ENCODE measurements around the gene MACROH2A1.

MACROH2A1 gene

GRCh38 chr5:135377751-135378680, 21.0 kb downstream of the MACROH2A1 start:
- Histone ChIP-seq H3K36me3 (ENCODE audit: control insufficient read depth, insufficient read depth, low read length) (peaks cover 30% of the 10 kb centered on the region), H3K27ac (ENCODE audit: insufficient read depth, low read depth, low read length, poor library complexity, severe bottlenecking) (no peak overlapping the region), H3K4me1 (ENCODE audit: control insufficient read depth, insufficient read depth, low read length) (no peaks in the 10 kb centered on the region), H3K27me3 (ENCODE audit: control insufficient read depth, insufficient read depth, low read length, poor library complexity, severe bottlenecking) (no peaks in the 10 kb centered on the region), H3K9me3 (ENCODE audit: control insufficient read depth, low read length) (no peaks in the 10 kb centered on the region), H3K4me3 (ENCODE audit: insufficient read depth, low read depth, low read length) (no peak overlapping the region)
- WGBS, 2 experiments = 96% methylated on average over 17 of the region's 17 CpGs

- 93 to 94% methylated on average over 13 of the region's 13 CpGs for WGBS, 2 experiments
- Histone ChIP-seq H3K4me3 (ENCODE audit: insufficient read depth, low read depth, low read length) (no peak overlapping the region), H3K4me1 (ENCODE audit: control insufficient read depth, insufficient read depth, low read length) (no peaks in the 10 kb centered on the region), H3K27ac (ENCODE audit: insufficient read depth, low read depth, low read length, poor library complexity, severe bottlenecking) (no peak overlapping the region), H3K27me3 (ENCODE audit: control insufficient read depth, insufficient read depth, low read length, poor library complexity, severe bottlenecking) (no peaks in the 10 kb centered on the region), H3K36me3 (ENCODE audit: control insufficient read depth, insufficient read depth, low read length) (peaks cover 30% of the 10 kb centered on the region), H3K9me3 (ENCODE audit: control insufficient read depth, low read length) (no peaks in the 10 kb centered on the region)
Observed at GRCh38 chr5:135376961-135377624, 21.9 kb downstream of the MACROH2A1 start.

- H3K4me1 ChIP-seq (ENCODE audit: control insufficient read depth, insufficient read depth, low read length) = no peaks in the 10 kb centered on the region
- H3K36me3 ChIP-seq (ENCODE audit: control insufficient read depth, insufficient read depth, low read length) = peaks cover 32% of the 10 kb centered on the region
- H3K9me3 ChIP-seq (ENCODE audit: control insufficient read depth, low read length) = no peaks in the 10 kb centered on the region
- no peaks in the 10 kb centered on the region for H3K27me3 ChIP-seq (ENCODE audit: control insufficient read depth, insufficient read depth, low read length, poor library complexity, severe bottlenecking)
- 91 to 93% methylated on average over 6 of the region's 6 CpGs for WGBS, 2 experiments
- H3K4me3 ChIP-seq (ENCODE audit: insufficient read depth, low read depth, low read length) = no peak overlapping the region
- H3K27ac ChIP-seq (ENCODE audit: insufficient read depth, low read depth, low read length, poor library complexity, severe bottlenecking) = no peak overlapping the region
Observed at GRCh38 chr5:135375040-135375793, 23.8 kb downstream of the MACROH2A1 start.

GRCh38 chr5:135373736-135374515, 25.1 kb downstream of the MACROH2A1 start:
- peaks cover 36% of the 10 kb centered on the region for H3K36me3 ChIP-seq (ENCODE audit: control insufficient read depth, insufficient read depth, low read length)
- WGBS, 2 experiments = 94% methylated on average over 7 of the region's 7 CpGs
- H3K27ac ChIP-seq (ENCODE audit: insufficient read depth, low read depth, low read length, poor library complexity, severe bottlenecking) = no peak overlapping the region
- H3K27me3 ChIP-seq (ENCODE audit: control insufficient read depth, insufficient read depth, low read length, poor library complexity, severe bottlenecking) = no peaks in the 10 kb centered on the region
- H3K4me3 ChIP-seq (ENCODE audit: insufficient read depth, low read depth, low read length) = no peak overlapping the region
- no peaks in the 10 kb centered on the region for H3K9me3 ChIP-seq (ENCODE audit: control insufficient read depth, low read length)
- H3K4me1 ChIP-seq (ENCODE audit: control insufficient read depth, insufficient read depth, low read length) = no peaks in the 10 kb centered on the region

- H3K9me3 ChIP-seq (ENCODE audit: control insufficient read depth, low read length) = no peaks in the 10 kb centered on the region
- peaks cover 32% of the 10 kb centered on the region for H3K36me3 ChIP-seq (ENCODE audit: control insufficient read depth, insufficient read depth, low read length)
- H3K27ac ChIP-seq (ENCODE audit: insufficient read depth, low read depth, low read length, poor library complexity, severe bottlenecking) = no peak overlapping the region
- H3K4me3 ChIP-seq (ENCODE audit: insufficient read depth, low read depth, low read length) = no peak overlapping the region
- H3K27me3 ChIP-seq (ENCODE audit: control insufficient read depth, insufficient read depth, low read length, poor library complexity, severe bottlenecking) = no peaks in the 10 kb centered on the region
- WGBS, 2 experiments = 93 to 95% methylated on average over 10 of the region's 10 CpGs
- no peaks in the 10 kb centered on the region for H3K4me1 ChIP-seq (ENCODE audit: control insufficient read depth, insufficient read depth, low read length)
Observed at GRCh38 chr5:135372654-135373381, 26.2 kb downstream of the MACROH2A1 start.

DNA sequence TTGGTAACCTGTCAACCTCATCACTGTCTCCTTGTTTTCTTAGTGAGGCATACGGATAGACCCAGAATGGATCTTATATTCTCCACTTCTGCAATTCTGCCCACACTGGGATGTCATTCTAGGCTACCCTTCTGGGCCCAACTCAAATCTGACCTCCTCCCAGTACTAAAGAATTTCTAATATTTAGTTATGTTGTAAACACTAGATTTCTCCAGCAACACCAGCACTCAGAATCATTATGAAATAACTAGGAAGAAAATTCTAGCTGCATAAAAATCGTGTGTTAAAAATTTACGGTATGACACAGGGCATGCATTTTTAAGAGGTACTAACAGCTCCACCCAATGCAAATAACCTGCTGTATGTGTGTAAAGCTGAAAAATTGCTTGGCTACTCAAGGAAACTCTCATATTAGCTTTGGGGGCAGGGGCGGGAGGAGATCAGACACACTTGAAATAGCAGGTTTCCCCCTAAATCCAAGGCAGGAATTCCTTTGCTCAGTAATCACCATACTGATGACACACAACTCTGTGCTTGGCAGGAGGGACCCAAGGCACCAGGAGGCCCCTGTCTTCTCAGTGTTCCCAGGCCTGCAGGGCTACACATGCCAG, 27.3 kb downstream of the MACROH2A1 start:
- Histone ChIP-seq H3K27me3 (ENCODE audit: control insufficient read depth, insufficient read depth, low read length, poor library complexity, severe bottlenecking) (no peaks in the 10 kb centered on the region), H3K36me3 (ENCODE audit: control insufficient read depth, insufficient read depth, low read length) (peaks cover 23% of the 10 kb centered on the region), H3K4me3 (ENCODE audit: insufficient read depth, low read depth, low read length) (no peak overlapping the region), H3K9me3 (ENCODE audit: control insufficient read depth, low read length) (no peaks in the 10 kb centered on the region), H3K4me1 (ENCODE audit: control insufficient read depth, insufficient read depth, low read length) (no peaks in the 10 kb centered on the region), H3K27ac (ENCODE audit: insufficient read depth, low read depth, low read length, poor library complexity, severe bottlenecking) (no peak overlapping the region)
- WGBS, 2 experiments = 89 to 96% methylated on average over 3 to 4 of the region's 4 CpGs

DNA sequence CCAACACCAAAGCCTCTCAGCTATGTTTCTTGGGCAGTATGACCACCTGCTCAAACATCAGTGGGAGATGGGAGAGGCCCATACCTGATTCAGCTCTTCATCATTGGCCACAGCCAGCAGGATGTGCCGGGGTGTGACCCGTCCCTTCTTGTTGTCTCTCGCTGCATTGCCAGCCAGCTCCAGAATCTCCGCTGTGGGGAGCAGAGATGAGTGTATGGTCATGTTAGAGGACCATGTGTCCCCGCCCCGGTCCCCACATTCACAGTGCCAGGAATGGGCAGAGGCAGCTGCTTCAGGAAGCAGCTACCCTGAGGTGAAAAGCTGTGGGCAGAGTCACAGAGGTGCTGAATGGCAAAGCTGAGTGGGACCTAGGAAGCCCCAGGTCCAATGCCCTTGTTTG, 29.1 kb downstream of the MACROH2A1 start:
- peaks cover 27% of the 10 kb centered on the region for H3K36me3 ChIP-seq (ENCODE audit: control insufficient read depth, insufficient read depth, low read length)
- no peaks in the 10 kb centered on the region for H3K9me3 ChIP-seq (ENCODE audit: control insufficient read depth, low read length)
- H3K4me3 ChIP-seq (ENCODE audit: insufficient read depth, low read depth, low read length) = no peak overlapping the region
- no peaks in the 10 kb centered on the region for H3K27me3 ChIP-seq (ENCODE audit: control insufficient read depth, insufficient read depth, low read length, poor library complexity, severe bottlenecking)
- H3K27ac ChIP-seq (ENCODE audit: insufficient read depth, low read depth, low read length, poor library complexity, severe bottlenecking) = no peak overlapping the region
- 94 to 96% methylated on average over 6 of the region's 6 CpGs for WGBS, 2 experiments
- H3K4me1 ChIP-seq (ENCODE audit: control insufficient read depth, insufficient read depth, low read length) = no peaks in the 10 kb centered on the region

- 91 to 96% methylated on average over 4 of the region's 4 CpGs for WGBS, 2 experiments
- Histone ChIP-seq H3K4me3 (ENCODE audit: insufficient read depth, low read depth, low read length) (no peak overlapping the region), H3K9me3 (ENCODE audit: control insufficient read depth, low read length) (no peaks in the 10 kb centered on the region), H3K27ac (ENCODE audit: insufficient read depth, low read depth, low read length, poor library complexity, severe bottlenecking) (no peak overlapping the region), H3K4me1 (ENCODE audit: control insufficient read depth, insufficient read depth, low read length) (no peaks in the 10 kb centered on the region), H3K36me3 (ENCODE audit: control insufficient read depth, insufficient read depth, low read length) (peaks cover 31% of the 10 kb centered on the region), H3K27me3 (ENCODE audit: control insufficient read depth, insufficient read depth, low read length, poor library complexity, severe bottlenecking) (no peaks in the 10 kb centered on the region)
Observed at GRCh38 chr5:135367554-135367953, 31.5 kb downstream of the MACROH2A1 start.

GRCh38 chr5:135367076-135367475, 32.0 kb downstream of the MACROH2A1 start:
- 100% methylated on average over 1 of the region's 2 CpGs for WGBS, 2 experiments
- Histone ChIP-seq H3K4me3 (ENCODE audit: insufficient read depth, low read depth, low read length) (no peak overlapping the region), H3K4me1 (ENCODE audit: control insufficient read depth, insufficient read depth, low read length) (no peaks in the 10 kb centered on the region), H3K9me3 (ENCODE audit: control insufficient read depth, low read length) (no peaks in the 10 kb centered on the region), H3K27ac (ENCODE audit: insufficient read depth, low read depth, low read length, poor library complexity, severe bottlenecking) (no peak overlapping the region), H3K36me3 (ENCODE audit: control insufficient read depth, insufficient read depth, low read length) (peaks cover 31% of the 10 kb centered on the region), H3K27me3 (ENCODE audit: control insufficient read depth, insufficient read depth, low read length, poor library complexity, severe bottlenecking) (no peaks in the 10 kb centered on the region)
